CD4-positive, CD25-positive, alpha-beta regulatory T cell (primary cell): ENCODE results near the gene VPREB1. TPM values are rescaled to one million over a fixed set of nuclear protein-coding genes. Genes with fewer than 3 reads are reported as not detected.

Experiments
- ATAC-seq, 2 donors: fragments of 150-1000 bp; cut with Tn5 transposase; one replicate each; pipeline ENCODE4 v1.10.0; 2021; ENCODE audit warnings: low read depth in 2 of 2, moderate number of reproducible peaks in 2 of 2, moderate library complexity in 1 of 2
- DNase-seq, 3 donors: peaks; one replicate each; pipeline versions ENCODE4 v3.0.0 to v3.0.0-alpha.2; 2012 to 2022; ENCODE audit warnings: mixed read lengths in 1 of 3
- H3K27ac ChIP-seq: one replicate; pipeline ENCODE4 v1.7.0; 2013; ENCODE audit warnings: mild to moderate bottlenecking, low read length; ENCODE audit not compliant: insufficient read depth, poor library complexity, severe bottlenecking
- H3K27me3 ChIP-seq: one replicate; pipeline ENCODE4 v1.7.0; 2013; ENCODE audit warnings: low read length; ENCODE audit not compliant: control insufficient read depth, insufficient read depth
- H3K36me3 ChIP-seq: one replicate; pipeline ENCODE4 v1.7.0; 2013; ENCODE audit warnings: mild to moderate bottlenecking, low read length, moderate library complexity; ENCODE audit not compliant: control insufficient read depth, insufficient read depth
- H3K4me1 ChIP-seq: 2 replicates; pipeline ENCODE4 v1.7.0; 2013; ENCODE audit warnings: mild to moderate bottlenecking, low read length; ENCODE audit not compliant: insufficient read depth, control insufficient read depth, poor library complexity, severe bottlenecking
- H3K4me3 ChIP-seq: one replicate; pipeline ENCODE4 v1.7.0; 2013; ENCODE audit warnings: low read depth, mild to moderate bottlenecking, low read length, moderate library complexity
- H3K9me3 ChIP-seq, 2 experiments: 1 replicate in 1 of 2; 2 replicates in 1 of 2; pipeline ENCODE4 v1.7.0; 2013; ENCODE audit warnings: low read length in 2 of 2, mild to moderate bottlenecking in 1 of 2, moderate library complexity in 1 of 2; ENCODE audit not compliant: control insufficient read depth in 2 of 2
- H3K27ac Mint-ChIP-seq, 3 donors: one replicate each; pipeline ENCODE4 v1.8.0; 2020 to 2022; ENCODE audit warnings: mild to moderate bottlenecking in 3 of 3, mixed read lengths in 3 of 3, moderate library complexity in 2 of 3
- H3K27me3 Mint-ChIP-seq: one replicate; pipeline ENCODE4 v1.8.0; 2022; ENCODE audit warnings: mild to moderate bottlenecking, mixed read lengths
- H3K36me3 Mint-ChIP-seq: one replicate; pipeline ENCODE4 v1.8.0; 2020; ENCODE audit warnings: mixed read lengths
- H3K4me1 Mint-ChIP-seq, 4 donors: one replicate each; pipeline ENCODE4 v1.8.0; 2020 to 2022; ENCODE audit warnings: mixed read lengths in 4 of 4, mild to moderate bottlenecking in 1 of 4
- H3K4me3 Mint-ChIP-seq, 4 donors: one replicate each; pipeline ENCODE4 v1.8.0; 2020 to 2022; ENCODE audit warnings: mild to moderate bottlenecking in 4 of 4, mixed read lengths in 4 of 4, moderate library complexity in 3 of 4
- H3K9me3 Mint-ChIP-seq, 7 donors: one replicate each; pipeline ENCODE4 v1.8.0; 2020 to 2022; ENCODE audit warnings: mixed read lengths in 7 of 7, mild to moderate bottlenecking in 3 of 7, moderate library complexity in 2 of 7
- polyA plus RNA-seq, 4 donors: library from polyadenylated mRNA; unstranded; fragments of 300-500 nt; fragmentation: Illumina TruSeq; gene quantifications; one replicate each; pipeline ENCODE4 v1.2.3, GENCODE V29; 2021
- total RNA-seq: library from RNA; stranded (reverse); gene quantifications from one replicate; pipeline ENCODE4 v1.2.3, GENCODE V29; 2022

VPREB1 gene
- total and polyA plus RNA-seq, 5 donors from 2014 or later = not detected

- Histone ChIP-seq H3K4me3 (no peak overlapping the region), H3K27me3 (no peaks in the 10 kb centered on the region), H3K36me3 (no peaks in the 10 kb centered on the region), H3K4me1 (no peaks in the 10 kb centered on the region), H3K27ac (no peak overlapping the region), H3K9me3 (no peaks in the 10 kb centered on the region)
- no peak for DNase-seq
- H3K36me3 Mint-ChIP-seq = no peaks in the 10 kb centered on the region
- H3K9me3 Mint-ChIP-seq = no peaks in the 10 kb centered on the region
- H3K4me3 Mint-ChIP-seq = no peak overlapping the region
- no peaks in the 10 kb centered on the region for H3K4me1 Mint-ChIP-seq
- ATAC-seq = no peak
- no peak overlapping the region for H3K27ac Mint-ChIP-seq
- H3K27me3 Mint-ChIP-seq = no peaks in the 10 kb centered on the region
Observed at GRCh38 chr22:22230438-22230837, 14.1 kb upstream of the VPREB1 start.

GRCh38 chr22:22233081-22233480 is 11.5 kb upstream of the VPREB1 start:
- no peak for ATAC-seq
- H3K4me3 Mint-ChIP-seq = no peak overlapping the region
- no peaks in the 10 kb centered on the region for H3K27me3 ChIP-seq
- H3K27me3 Mint-ChIP-seq = no peaks in the 10 kb centered on the region
- no peaks in the 10 kb centered on the region for H3K4me1 ChIP-seq
- no peak for DNase-seq
- no peaks in the 10 kb centered on the region for H3K36me3 ChIP-seq
- no peak overlapping the region for H3K4me3 ChIP-seq
- no peak overlapping the region for H3K27ac Mint-ChIP-seq
- H3K36me3 Mint-ChIP-seq = no peaks in the 10 kb centered on the region
- H3K27ac ChIP-seq = no peak overlapping the region
- no peaks in the 10 kb centered on the region for H3K4me1 Mint-ChIP-seq
- no peaks in the 10 kb centered on the region for H3K9me3 Mint-ChIP-seq
- no peaks in the 10 kb centered on the region for H3K9me3 ChIP-seq

- H3K36me3 ChIP-seq = no peaks in the 10 kb centered on the region
- Mint-ChIP-seq H3K36me3 (no peaks in the 10 kb centered on the region), H3K27ac (no peak overlapping the region), H3K4me1 (no peaks in the 10 kb centered on the region), H3K27me3 (no peaks in the 10 kb centered on the region), H3K9me3 (no peaks in the 10 kb centered on the region), H3K4me3 (no peak overlapping the region)
- no peaks in the 10 kb centered on the region for H3K4me1 ChIP-seq
- H3K27me3 ChIP-seq = no peaks in the 10 kb centered on the region
- no peaks in the 10 kb centered on the region for H3K9me3 ChIP-seq
- H3K27ac ChIP-seq = no peak overlapping the region
- peak in 2 of 3 donors; percentile 17 to 51 for DNase-seq
- no peak overlapping the region for H3K4me3 ChIP-seq
- ATAC-seq = no peak
Observed at GRCh38 chr22:22235558-22235957, 9.0 kb upstream of the VPREB1 start.

GRCh38 chr22:22237521-22237920 is 7.1 kb upstream of the VPREB1 start:
- no peak overlapping the region for H3K27ac ChIP-seq
- ATAC-seq = no peak
- H3K27me3 Mint-ChIP-seq = no peaks in the 10 kb centered on the region

GRCh38 chr22:22239311-22239939 is 5.2 kb upstream of the VPREB1 start:
- Histone ChIP-seq H3K4me1 (no peaks in the 10 kb centered on the region), H3K27ac (no peak overlapping the region), H3K4me3 (no peak overlapping the region), H3K9me3 (no peaks in the 10 kb centered on the region), H3K36me3 (no peaks in the 10 kb centered on the region), H3K27me3 (no peaks in the 10 kb centered on the region)
- Mint-ChIP-seq H3K9me3 (no peaks in the 10 kb centered on the region), H3K4me3 (no peak overlapping the region), H3K4me1 (peaks cover 0 to 3% (median 0%) of the 10 kb centered on the region in 4 donors), H3K36me3 (no peaks in the 10 kb centered on the region), H3K27me3 (peaks cover 6% of the 10 kb centered on the region), H3K27ac (no peak overlapping the region)
- ATAC-seq = no peak
- DNase-seq = no peak

More at GRCh38 chr22:22237521-22237920, 7.1 kb upstream of the VPREB1 start:
- Histone ChIP-seq H3K9me3 (no peaks in the 10 kb centered on the region), H3K4me1 (no peaks in the 10 kb centered on the region), H3K36me3 (no peaks in the 10 kb centered on the region), H3K4me3 (no peak overlapping the region), H3K27me3 (no peaks in the 10 kb centered on the region)
- no peak overlapping the region for H3K27ac Mint-ChIP-seq
- no peak overlapping the region for H3K4me3 Mint-ChIP-seq
- no peaks in the 10 kb centered on the region for H3K4me1 Mint-ChIP-seq
- DNase-seq = no peak
- H3K36me3 Mint-ChIP-seq = no peaks in the 10 kb centered on the region
- H3K9me3 Mint-ChIP-seq = no peaks in the 10 kb centered on the region

- no peaks in the 10 kb centered on the region for H3K4me1 ChIP-seq
- no peaks in the 10 kb centered on the region for H3K27me3 ChIP-seq
- Mint-ChIP-seq H3K4me3 (no peak overlapping the region), H3K4me1 (peaks cover 0 to 4% (median 2%) of the 10 kb centered on the region in 4 donors), H3K9me3 (no peaks in the 10 kb centered on the region), H3K27me3 (peaks cover 12% of the 10 kb centered on the region), H3K27ac (peak overlapping the region in 1 of 3 donors; percentile 8), H3K36me3 (no peaks in the 10 kb centered on the region)
- no peak for ATAC-seq
- H3K36me3 ChIP-seq = no peaks in the 10 kb centered on the region
- no peak overlapping the region for H3K4me3 ChIP-seq
- no peak for DNase-seq
- no peak overlapping the region for H3K27ac ChIP-seq
- no peaks in the 10 kb centered on the region for H3K9me3 ChIP-seq
Observed at GRCh38 chr22:22241554-22241898, 3.1 kb upstream of the VPREB1 start.

GRCh38 chr22:22242488-22242887 is 2.1 kb upstream of the VPREB1 start:
- no peak for ATAC-seq
- Mint-ChIP-seq H3K36me3 (no peaks in the 10 kb centered on the region), H3K4me3 (no peak overlapping the region), H3K4me1 (peaks cover 0 to 4% (median 3%) of the 10 kb centered on the region in 4 donors), H3K27me3 (peaks cover 12% of the 10 kb centered on the region), H3K27ac (no peak overlapping the region), H3K9me3 (no peaks in the 10 kb centered on the region)
- no peak for DNase-seq
- H3K27me3 ChIP-seq = no peaks in the 10 kb centered on the region
- H3K4me3 ChIP-seq = no peak overlapping the region
- H3K9me3 ChIP-seq = no peaks in the 10 kb centered on the region
- no peaks in the 10 kb centered on the region for H3K36me3 ChIP-seq
- no peak overlapping the region for H3K27ac ChIP-seq
- H3K4me1 ChIP-seq = no peaks in the 10 kb centered on the region

- H3K4me1 Mint-ChIP-seq = peaks cover 0 to 6% (median 5%) of the 10 kb centered on the region in 4 donors
- ATAC-seq (no peak), DNase-seq (no peak)
- H3K27ac Mint-ChIP-seq = no peak overlapping the region
- no peaks in the 10 kb centered on the region for H3K9me3 Mint-ChIP-seq
- H3K4me3 Mint-ChIP-seq = no peak overlapping the region
- H3K27ac ChIP-seq = no peak overlapping the region
- H3K27me3 Mint-ChIP-seq = peaks cover 12% of the 10 kb centered on the region
- no peaks in the 10 kb centered on the region for H3K4me1 ChIP-seq
- no peaks in the 10 kb centered on the region for H3K27me3 ChIP-seq
- H3K4me3 ChIP-seq = no peak overlapping the region
- H3K36me3 ChIP-seq = no peaks in the 10 kb centered on the region
- H3K9me3 ChIP-seq = no peaks in the 10 kb centered on the region
- H3K36me3 Mint-ChIP-seq = no peaks in the 10 kb centered on the region
Observed at GRCh38 chr22:22243033-22243680, 1.4 kb upstream of the VPREB1 start.
